A204.1 (cell line): ENCODE results near the gene EED.
"Not testable (repeated sequence)": the region's sequence is repeated elsewhere in the genome, so short reads cannot be mapped to it uniquely, and the experiment has no call there.

Source experiments
- FAIRE-seq: peaks from 2 replicates; lab custom pipeline; 2012; peaks lifted over from hg19 to GRCh38; lab: Jason Lieb, UNC

EED gene

DNA sequence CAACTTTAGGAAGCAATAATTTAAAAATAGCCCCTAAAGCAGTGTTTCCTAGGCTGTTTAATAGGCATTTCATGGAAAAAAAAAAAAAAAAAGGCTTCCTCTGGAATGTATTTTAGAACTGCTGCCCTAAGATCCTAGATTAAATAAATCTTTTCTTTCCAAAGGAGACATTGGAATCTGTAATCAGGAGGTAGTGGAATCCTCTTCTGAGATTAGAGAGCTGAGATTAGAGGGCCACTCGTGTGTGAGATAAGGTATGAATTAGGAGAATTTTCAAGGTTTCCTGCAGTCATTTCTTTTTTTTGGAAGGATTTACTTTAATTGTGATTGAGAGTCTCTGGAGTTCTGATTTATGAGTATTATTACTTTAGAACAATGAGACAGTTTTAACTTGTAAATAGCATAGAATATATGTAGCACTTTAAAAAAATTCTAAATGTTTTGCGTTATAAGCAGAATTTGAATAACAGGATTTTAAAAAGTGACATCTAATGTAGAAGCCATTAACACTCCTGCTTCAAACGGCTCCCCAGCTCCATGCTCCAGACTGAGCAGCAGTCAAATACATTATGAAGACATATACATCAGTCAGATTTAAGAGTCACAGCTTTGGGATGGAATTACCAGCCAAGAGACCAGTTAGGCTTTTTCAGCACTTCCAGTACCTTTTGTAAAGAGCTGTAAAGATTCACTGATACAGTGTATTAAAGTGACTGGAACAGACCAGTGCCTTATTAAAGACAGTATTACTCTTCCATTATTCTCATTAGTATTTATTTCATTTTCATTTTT lies 5.0 kb downstream of the EED start:
- no peak for FAIRE-seq

DNA sequence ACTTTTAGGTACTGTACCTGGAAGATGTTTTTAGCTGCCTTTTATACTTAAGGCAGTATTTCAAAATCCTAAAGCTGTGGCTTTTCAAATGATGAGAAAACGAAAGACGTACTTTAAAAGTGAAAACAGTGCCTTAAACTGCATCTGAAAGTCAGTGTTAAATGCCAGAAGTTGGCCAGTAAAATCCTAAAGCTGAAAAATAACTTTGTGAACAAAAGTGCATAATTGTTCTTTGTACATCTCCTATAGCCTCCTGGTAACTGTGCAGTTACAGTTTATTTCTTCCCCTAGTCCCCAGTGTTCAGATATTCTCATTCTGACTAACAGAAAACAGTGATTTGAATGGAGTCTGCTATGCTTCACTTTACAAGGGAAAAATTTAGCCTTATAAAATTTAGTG lies 6.8 kb downstream of the EED start:
- FAIRE-seq: no peak

DNA sequence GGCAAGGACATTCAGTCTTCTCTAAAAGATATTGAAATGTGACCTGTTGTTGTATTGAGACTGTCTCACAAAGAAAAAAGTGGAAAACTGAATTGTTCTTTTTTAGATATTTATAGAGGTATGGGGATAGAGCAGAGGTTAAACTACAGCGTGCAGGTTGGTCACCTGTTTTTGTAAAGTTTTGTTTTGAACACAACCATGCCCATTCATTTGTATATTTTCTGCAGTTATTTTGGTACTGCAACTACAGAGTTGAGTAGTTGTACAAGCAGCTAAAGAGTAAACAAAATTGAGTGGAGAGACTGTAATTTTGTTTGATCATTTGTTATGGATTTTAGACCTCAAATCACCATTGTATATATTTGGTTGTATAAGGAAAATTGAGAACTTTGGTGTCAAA lies 11.3 kb downstream of the EED start:
- FAIRE-seq: no peak

DNA sequence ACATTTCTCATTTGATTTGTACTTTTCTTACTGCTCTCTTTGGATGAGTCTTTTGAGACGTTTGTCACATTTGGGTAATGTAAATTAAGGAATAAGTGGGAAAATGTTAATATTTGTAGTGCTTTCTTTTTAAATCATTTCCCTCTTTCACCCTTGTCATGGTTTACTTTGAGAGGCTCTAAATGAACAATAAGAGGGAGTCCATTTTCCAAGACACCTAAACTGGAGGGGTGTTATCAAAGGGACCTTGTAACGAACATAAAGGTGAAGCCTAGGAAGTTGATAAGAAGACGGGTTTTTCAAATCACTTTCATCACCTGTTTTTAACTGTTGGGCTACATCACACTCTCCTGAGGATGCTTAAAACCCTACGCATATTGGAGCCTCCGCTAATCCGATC lies 12.1 kb downstream of the EED start:
- FAIRE-seq: no peak

DNA sequence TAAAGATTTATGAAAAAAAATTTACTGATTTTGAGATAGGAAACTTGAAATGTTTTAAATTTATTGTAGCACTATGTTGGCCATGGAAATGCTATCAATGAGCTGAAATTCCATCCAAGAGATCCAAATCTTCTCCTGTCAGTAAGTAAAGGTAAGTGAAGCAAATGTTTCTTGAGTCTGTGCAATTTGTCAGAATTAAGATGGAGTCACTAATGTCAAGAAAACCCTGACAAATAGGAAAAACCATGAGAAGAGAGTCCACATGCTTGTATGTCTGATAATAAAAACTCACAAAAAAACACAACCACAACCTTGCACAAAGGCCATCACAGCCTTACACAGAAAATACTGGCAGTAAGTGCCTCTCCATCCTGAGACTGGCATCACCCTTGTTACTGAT lies 12.9 kb downstream of the EED start:
- no peak for FAIRE-seq

DNA sequence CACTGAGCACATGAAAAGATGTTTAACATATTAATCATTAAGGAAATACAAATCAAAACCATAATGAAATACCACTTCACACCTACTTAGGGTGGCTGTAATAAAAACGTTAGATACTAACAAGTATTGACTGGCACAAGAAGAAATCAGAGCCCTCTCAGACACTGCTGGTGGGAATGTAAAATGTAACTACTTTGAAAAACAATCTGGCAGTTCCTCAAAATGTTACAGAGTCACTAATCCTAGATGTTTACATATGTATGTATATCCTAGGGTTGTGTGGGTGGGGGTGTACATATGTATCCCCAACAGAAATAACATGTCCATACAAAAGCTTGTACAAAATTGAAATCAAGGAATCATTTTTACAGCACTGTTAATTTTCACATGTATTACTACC lies 15.2 kb downstream of the EED start:
- no peak for FAIRE-seq

DNA sequence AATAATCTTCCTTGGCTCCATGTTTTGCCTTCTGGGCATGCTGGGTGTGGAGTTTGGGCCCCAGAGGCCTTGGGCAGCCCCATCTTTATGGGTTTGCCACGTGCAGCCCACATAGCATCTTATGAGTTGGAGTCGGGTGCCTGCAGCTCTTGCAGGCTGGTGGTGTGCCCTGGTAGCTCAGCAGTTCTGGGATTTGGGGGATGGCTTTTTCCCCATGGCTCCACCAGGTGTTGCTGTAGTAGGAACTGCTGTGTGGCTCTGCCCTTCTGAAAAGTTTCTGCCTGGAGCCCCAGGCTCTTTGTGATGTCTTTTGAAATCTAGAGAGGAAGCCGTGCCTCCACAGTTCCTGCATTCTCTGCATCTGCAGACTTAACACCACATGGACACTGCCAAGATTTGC lies 16.8 kb downstream of the EED start:
- FAIRE-seq: no peak

DNA sequence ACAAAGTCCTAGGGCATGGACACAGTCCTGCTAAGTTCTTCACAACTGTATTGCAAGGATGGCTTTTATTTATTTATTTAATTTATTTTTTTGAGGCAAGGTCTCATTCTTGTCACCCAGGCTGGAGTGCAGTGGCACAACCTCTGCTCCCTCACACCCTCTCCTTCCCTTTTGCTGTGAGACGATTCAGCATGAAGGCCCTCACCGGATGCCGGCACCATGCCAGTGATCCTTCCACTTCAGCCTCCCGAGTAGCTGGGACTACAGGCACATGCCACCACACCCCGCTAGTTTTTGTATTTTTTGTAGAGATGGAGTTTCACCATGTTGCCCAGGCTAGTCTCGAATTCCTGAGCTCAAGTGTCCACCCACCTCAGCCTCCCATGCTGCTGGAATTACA lies 17.8 kb downstream of the EED start:
- no peak for FAIRE-seq

DNA sequence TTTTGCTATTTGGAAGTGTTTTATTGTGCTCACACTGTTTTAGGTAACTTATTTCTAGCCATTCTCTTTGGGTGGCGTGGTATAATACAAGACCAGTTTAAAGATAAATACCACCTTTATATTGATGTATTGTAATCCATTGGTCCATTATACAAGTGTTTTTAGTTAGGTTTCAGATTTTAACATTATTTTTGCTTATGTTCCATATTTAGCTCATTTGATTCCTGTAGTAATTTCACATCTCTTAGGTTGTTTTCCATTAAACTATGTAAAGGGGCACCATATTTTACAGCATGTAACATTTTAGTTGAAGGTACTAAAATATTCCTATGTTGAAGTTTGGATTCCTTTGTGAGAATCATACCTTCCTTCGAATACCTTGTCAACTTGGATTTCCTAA lies 20.1 kb downstream of the EED start:
- FAIRE-seq: no peak

DNA sequence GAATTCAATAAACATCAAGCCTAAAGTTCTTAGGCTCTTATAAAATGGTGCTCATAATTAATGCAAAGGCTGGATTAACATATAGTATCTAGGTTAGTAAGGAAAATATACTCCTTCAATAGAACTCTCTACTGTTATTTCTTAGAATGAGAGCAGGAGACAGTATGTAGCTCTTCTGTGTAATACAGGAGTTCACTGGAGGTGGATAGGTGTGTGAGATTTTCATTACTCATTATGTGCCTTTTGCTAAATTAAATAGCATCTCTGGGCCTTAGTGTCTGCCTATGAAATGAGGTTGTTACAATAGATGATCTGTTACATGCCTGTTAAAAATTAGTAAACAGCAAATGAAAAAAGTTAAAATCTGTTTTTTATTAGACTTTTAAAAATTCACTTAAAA lies 20.6 kb downstream of the EED start:
- FAIRE-seq: no peak

DNA sequence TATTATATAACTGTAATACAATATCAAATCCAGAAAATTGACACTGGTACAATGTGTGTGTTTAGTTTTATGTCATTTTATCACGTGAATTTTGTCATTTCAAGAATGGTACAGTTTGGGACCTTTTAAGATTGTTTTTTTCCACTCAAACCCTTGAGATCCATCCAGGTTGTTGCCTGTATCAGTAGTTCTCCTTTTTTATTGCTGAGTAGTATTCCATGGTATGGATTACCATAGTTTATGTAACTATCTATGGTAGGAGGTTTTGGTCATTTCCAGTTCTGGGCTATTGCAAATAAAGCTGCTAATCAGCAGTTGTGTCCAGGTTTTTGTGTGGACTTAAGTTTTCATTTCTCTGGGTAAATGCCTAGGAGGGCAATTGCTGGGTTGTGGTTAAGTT lies 25.1 kb downstream of the EED start:
- FAIRE-seq: no peak

DNA sequence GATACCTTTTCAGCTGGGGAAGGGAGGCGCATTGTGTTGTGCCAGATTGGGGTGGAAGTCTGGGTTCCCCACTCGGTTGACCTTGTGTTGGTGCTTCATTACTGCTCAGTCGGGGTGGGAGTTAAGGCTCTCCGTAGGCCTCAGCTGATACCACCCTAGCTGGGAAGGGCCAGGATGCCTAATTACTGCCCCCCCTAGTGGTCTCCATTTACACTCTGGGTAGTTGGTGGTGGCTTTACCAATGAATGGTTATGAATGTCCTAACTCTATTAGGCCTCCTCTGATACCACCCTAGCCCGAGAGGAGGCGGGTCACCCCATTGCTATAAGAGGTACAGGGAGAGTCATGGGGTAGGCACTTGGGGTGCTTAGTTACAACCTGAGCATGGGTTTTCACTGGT lies 29.9 kb downstream of the EED start:
- no peak for FAIRE-seq

DNA sequence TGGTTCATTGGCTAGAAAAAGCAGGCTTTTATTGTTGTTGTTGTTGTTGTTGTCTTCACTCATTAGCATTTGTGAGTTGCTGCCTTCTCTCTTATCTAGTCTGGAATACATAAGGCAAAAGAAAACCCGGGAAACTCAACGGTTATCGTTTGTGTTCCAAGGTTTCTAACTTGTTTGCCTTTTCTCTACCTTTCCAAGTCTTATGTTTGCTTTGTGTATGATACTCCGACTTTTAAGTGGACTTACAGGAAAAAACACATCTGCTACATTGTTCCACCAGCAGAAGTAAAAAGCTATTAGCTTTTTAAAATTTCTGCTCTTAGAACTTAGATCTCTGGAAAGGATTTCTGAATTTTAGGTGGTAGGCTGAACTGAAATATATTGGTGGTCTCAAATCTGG lies 30.4 kb downstream of the EED start:
- FAIRE-seq: no peak

DNA sequence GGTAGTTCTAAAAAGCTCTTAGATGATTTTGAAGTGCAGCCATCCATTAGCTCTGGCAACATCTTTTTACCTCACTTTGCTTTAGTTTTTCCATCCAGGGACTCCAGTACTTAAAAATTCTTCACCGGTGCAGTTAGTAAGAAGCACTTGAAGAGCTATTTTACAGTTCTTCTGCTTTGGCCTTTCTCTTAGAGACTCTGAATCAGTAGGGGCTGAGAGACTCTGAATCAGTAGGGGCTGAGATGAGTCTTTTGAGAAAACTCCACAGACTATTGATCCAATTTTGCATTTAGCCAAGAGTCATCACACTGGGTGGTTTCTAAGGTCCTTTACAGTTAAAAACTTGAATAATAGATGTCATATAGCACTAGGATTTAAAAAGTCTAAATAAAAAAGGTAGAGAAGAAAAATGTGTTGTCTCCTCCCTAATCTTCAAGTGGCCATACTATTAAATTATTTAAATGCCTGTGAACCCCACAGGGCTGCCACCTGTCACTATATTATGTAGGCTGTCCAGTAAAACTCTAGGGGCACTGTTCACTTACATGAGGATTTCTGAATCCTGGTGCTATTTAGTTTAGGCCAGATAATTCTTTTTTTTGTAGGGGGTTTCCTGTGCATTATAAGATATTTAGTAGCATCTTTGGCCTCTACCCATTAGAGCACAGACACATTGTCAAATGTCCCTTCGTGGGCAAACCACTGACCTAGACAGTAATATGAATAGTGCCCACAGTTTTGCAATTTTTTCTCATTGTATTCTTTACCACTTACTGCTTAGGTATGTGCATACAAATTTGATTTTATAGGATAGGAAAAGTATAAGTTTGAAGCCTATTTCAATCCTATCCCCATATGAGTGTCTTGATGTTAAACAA lies 31.2 kb downstream of the EED start:
- FAIRE-seq: no peak

DNA sequence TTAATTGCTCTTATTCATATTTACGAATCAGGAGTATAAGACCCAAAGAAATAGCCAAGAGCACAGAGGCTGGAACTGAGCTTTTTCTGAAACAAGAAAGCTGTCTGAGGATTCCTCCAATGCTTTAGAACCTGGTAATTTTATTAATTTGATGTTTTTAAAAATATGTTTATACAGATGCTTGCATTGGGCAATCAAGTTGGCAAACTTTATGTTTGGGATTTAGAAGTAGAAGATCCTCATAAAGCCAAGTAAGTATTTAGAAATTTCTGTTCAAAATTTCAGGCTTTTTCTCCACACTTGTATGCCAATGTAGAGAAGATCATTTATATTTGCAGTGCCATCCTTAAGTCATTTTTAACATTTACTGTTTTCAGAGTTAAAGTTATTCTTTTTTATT lies 33.2 kb downstream of the EED start:
- no peak for FAIRE-seq

DNA sequence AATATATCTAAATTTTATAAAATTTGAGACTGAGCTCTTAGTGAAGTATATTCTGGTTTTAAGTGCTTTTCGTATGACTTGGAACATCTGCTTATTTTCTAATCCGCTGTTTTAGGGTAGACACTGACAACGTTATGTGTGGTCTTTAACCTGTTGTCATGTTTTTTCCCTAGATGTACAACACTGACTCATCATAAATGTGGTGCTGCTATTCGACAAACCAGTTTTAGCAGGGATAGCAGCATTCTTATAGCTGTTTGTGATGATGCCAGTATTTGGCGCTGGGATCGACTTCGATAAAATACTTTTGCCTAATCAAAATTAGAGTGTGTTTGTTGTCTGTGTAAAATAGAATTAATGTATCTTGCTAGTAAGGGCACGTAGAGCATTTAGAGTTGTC lies 33.7 kb downstream of the EED start:
- no peak for FAIRE-seq

DNA sequence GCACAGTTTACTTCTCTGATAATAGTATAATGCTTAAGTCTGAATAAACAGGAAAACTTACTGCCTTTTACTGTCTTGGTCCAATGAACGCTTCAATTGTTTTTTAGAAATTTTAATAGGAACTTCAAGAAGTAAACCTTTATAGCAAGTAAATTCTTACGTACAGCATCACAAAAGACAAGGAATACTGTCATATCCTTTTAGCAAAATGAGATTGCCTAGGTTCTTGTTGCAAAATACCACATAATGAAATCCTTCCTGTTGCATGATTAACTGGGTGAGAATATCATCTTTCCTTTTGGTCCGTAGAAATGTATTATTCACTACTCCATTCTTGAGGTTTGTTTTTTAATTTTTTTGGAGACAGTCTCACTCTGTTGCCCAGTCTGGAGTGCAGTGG lies 35.2 kb downstream of the EED start:
- FAIRE-seq: no peak

DNA sequence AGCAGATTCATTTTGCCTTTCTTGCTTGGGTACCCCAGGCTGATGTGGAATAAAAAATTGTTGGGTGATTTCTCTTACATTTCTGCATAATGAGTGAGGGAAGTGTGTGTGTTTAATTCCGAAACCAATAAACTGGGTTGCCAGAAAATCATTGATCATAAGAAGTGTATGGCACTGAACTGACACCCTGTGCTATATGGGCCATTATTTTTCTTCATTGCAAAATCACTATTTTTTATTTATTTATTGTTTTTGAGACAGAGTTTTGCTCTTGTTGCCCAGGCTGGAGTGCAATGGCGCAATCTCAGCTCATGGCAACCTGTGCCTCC lies 42.9 kb downstream of the EED start:
- no peak for FAIRE-seq

DNA sequence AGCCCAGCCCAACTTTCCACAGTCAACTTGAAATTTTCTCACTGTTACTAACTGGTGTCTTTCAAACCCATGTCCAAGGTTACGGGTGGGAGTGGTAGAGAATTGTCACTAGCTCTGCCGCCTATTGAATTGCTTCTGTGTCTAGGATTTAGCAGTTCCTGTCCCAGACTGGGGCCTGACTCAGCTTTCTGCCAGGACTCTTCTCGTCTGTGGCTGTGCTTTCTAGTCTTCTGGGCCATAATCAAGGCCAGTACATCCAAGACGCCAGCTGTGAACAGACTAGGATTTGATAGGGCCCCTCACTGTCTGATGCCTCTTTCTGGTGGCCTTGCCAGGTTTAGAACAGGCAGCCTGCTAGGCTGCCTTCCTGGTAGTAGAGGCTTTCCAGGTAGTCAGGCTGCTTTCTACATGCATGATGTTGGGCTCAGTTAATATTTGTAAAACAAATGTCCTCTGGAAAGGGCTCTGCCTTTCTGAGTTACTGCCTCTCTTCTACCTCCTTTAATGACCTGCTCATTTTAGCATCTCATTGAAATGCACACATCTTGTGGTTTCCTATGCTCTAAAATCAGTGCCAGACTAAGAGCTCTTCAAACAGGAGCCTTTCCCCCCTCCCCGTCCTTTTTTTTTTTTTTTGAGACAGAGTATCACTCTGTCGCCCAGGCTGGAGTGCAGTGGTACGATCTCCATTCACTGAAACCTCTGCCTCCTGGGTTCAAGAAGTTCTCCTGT lies 44.4 kb downstream of the EED start:
- no peak for FAIRE-seq

DNA sequence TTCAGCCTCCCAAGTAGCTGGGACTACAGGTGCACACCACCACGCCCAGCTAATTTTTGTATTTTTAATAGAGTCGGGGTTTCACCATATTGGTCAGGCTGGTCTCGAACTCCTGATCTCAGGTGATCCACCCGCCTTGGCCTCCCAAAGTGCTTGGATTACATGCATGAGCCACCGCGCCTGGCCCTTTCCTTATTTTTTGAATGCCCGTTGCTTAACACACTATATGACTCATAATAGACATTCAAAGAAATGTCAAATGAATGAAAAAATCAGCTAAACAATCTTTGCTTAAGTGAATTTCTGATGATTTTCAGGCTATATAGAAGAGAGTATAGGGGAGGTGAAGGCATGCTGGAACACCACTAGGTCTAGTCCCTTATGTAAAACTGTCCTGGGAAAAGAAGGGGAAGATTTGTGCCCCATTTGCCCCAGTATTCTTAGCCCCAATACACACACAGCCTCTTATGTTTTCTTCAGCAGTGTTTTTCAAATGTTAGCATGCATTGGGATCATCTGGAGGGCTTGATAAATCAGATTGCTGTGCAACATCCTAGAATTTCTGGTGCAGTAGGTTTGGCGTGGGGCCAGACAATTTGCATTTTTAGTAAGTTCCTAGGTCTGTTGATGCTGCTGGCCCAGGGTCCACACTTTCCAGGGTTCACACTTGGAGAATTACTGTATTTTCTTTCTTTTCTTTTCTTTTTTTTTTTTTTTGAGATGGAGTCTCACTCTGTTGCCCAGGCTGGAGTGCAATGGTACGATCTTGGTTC lies 45.1 kb downstream of the EED start:
- not testable (repeated sequence) for FAIRE-seq

DNA sequence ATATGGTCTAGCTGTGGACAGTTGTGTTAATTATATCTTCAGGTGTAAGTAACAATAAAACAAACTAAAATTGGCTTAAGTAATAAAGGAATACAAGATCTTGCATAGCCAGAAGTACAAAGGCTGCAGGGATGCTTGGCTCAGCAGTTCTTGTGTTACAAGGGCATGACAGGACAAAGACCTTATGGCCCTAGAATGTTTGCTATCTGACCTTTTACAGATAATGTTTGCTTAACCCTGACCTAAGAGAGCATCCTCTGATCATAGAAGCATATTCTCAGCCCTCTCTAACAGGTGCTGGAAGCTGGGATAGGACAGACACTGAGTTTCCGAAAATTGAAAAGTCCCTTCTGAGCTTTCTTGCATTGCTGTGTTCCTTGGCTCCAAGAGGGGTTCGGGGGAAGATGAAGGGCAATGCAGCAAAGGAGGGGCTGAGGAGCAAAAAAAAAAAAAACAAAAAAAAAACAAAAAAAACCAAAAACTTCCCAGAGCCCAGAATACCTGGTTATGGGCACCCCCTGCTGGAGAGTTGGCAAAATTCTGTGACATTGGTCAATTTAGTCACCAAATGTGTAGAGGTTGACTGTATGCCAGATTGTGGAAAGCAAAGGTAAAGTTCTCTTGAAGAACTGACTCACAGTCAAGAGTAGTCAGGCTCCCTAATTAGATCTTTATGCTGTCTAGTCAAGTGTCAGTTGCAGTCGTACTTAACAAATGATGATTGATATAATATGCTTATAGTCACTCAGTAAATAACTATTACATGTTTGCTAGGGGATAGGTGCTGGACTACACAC lies 47.1 kb downstream of the EED start:
- FAIRE-seq: peak; percentile 30
